T1000 (cell line): Measurements from ENCODE around the gene SMAD2.
A peak's percentile ranks its signal among the peaks of the same experiment; 100 is the strongest.
"Not testable (repeated sequence)": the region's sequence is repeated elsewhere in the genome, so short reads cannot be mapped to it uniquely, and the experiment has no call there.

Experiments used
- DNase-seq: peaks from one replicate; lab custom pipeline; 2025; ENCODE audit warnings: mixed read lengths; lab: John Stamatoyannopoulos, UW

The SMAD2 gene

GRCh38 chr18:47793609-47794008, 136.8 kb downstream of the SMAD2 start:
- no peak for DNase-seq

- DNase-seq = no peak
Measured at GRCh38 chr18:47791461-47791985, 138.9 kb downstream of the SMAD2 start.

- no peak for DNase-seq
Measured at GRCh38 chr18:47790036-47790435, 140.4 kb downstream of the SMAD2 start.

GRCh38 chr18:47788621-47789020, 141.8 kb downstream of the SMAD2 start:
- DNase-seq = no peak

- DNase-seq = no peak
Measured at GRCh38 chr18:47781561-47781960, 148.9 kb downstream of the SMAD2 start.

GRCh38 chr18:47780011-47780725, 150.3 kb downstream of the SMAD2 start:
- no peak for DNase-seq

GRCh38 chr18:47779381-47779780, 151.1 kb downstream of the SMAD2 start:
- DNase-seq = no peak

- no peak for DNase-seq
Measured at GRCh38 chr18:47777626-47778025, 152.8 kb downstream of the SMAD2 start.

- DNase-seq = no peak
Measured at GRCh38 chr18:47775961-47776360, 154.5 kb downstream of the SMAD2 start.

- no peak for DNase-seq
Measured at GRCh38 chr18:47773931-47774330, 156.5 kb downstream of the SMAD2 start.

- DNase-seq = peak; percentile 34
Measured at GRCh38 chr18:47772374-47773248, 157.8 kb downstream of the SMAD2 start.

GRCh38 chr18:47771922-47772321, 158.5 kb downstream of the SMAD2 start:
- no peak for DNase-seq

- no peak for DNase-seq
Measured at GRCh38 chr18:47767699-47768098, 162.8 kb downstream of the SMAD2 start.

GRCh38 chr18:47767198-47767597, 163.3 kb downstream of the SMAD2 start:
- not testable (repeated sequence) for DNase-seq
